PC-3 (cell line): ENCODE data around the gene ARHGAP23.
"Not testable (repeated sequence)": the region's sequence is repeated elsewhere in the genome, so short reads cannot be mapped to it uniquely, and the experiment has no call there.

ENCODE experiments used
- EZH2 ChIP-seq: fragments of 300-600 bp; sonication (generic); IDR thresholded peaks from one replicate; pipeline ENCODE4 v1.6.1; 2017; ENCODE audit warnings: antibody characterized with exemption, mild to moderate bottlenecking, low read length; ENCODE audit not compliant: unreplicated experiment
- TF ChIP-seq, protein P1 (sequence below): fragments of 300-600 bp; sonication (generic); conservative IDR thresholded peaks from 2 replicates; pipeline ENCODE4 v1.5.1; 2017; ENCODE audit warnings: antibody characterized with exemption, low read depth, mild to moderate bottlenecking, low read length

DNA sequence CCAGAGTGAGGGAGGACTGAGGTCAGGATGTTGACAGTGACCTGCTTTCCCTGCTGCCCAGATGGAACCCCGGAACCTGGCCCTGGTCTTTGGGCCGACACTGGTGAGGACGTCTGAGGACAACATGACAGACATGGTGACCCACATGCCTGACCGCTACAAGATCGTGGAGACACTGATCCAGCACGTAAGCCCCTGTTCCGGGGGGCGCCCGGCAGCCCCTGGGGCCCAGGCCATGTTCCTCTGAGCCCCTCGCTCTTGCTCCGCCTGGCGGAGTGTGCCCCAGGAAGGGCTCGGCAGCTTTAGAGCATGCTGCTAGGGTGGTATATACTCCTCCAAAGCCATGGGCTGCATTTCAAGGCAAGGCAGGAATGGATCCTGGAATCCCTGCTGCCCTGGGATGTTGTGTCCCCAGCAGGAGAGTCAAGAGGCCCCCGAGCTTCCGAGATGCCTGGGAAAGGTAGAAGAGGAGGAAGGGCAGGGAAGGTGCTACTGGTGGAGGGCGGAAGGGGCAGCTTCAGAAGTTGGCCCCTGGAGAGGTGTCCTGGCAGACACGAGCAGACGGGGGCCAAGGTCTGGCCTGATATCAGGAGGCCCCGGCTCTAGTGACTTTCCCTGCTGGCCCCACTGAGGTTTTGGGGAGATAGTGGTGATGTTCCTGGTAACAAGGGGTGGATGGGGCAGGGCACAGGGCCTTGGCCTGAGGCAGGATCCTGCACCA, 63.2 kb downstream of the ARHGAP23 start:
- TF ChIP-seq, protein P1, sequence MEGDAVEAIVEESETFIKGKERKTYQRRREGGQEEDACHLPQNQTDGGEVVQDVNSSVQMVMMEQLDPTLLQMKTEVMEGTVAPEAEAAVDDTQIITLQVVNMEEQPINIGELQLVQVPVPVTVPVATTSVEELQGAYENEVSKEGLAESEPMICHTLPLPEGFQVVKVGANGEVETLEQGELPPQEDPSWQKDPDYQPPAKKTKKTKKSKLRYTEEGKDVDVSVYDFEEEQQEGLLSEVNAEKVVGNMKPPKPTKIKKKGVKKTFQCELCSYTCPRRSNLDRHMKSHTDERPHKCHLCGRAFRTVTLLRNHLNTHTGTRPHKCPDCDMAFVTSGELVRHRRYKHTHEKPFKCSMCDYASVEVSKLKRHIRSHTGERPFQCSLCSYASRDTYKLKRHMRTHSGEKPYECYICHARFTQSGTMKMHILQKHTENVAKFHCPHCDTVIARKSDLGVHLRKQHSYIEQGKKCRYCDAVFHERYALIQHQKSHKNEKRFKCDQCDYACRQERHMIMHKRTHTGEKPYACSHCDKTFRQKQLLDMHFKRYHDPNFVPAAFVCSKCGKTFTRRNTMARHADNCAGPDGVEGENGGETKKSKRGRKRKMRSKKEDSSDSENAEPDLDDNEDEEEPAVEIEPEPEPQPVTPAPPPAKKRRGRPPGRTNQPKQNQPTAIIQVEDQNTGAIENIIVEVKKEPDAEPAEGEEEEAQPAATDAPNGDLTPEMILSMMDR: not testable (repeated sequence)
- TF ChIP-seq EZH2: not testable (repeated sequence)
